Sigmoid colon (tissue), 7 donors: ENCODE data around the gene EIF2S1. TPM values are rescaled to one million over a fixed set of nuclear protein-coding genes. Genes with fewer than 3 reads are reported as not detected.
A peak's percentile ranks its signal among the peaks of the same experiment; 100 is the strongest.

ENCODE experiments used
- DNase-seq: peaks from one replicate; pipeline ENCODE4 v3.0.0-alpha.2; 2019
- H3K27ac ChIP-seq, 4 donors: fragments of 200-600 bp; sonication (generic); one replicate each; pipeline ENCODE4 v1.5.1; 2016 to 2019; ENCODE audit warnings: mild to moderate bottlenecking in 1 of 4
- H3K27me3 ChIP-seq, 3 donors: fragments of 200-600 bp; sonication (generic); one replicate each; pipeline ENCODE4 v1.5.1; 2019; ENCODE audit warnings: mild to moderate bottlenecking in 1 of 3
- H3K36me3 ChIP-seq, 4 donors: fragments of 200-600 bp; sonication (generic); one replicate each; pipeline ENCODE4 v1.5.1; 2016 to 2019
- H3K4me1 ChIP-seq, 4 donors: fragments of 200-600 bp; sonication (generic); one replicate each; pipeline ENCODE4 v1.5.1; 2017 to 2019
- H3K4me3 ChIP-seq, 4 donors: fragments of 200-600 bp; sonication (generic); one replicate each; pipeline ENCODE4 v1.5.1; 2017 to 2019; ENCODE audit warnings: mild to moderate bottlenecking in 2 of 4, moderate library complexity in 1 of 4
- H3K9me3 ChIP-seq, 4 donors: fragments of 200-600 bp in 3 of 4; sonication (generic) in 3 of 4; one replicate each; pipeline versions ENCODE4 v1.5.1 to v1.6.1; 2013 to 2019
- CTCF ChIP-seq, 4 experiments: fragments of 450-650 bp in 3 of 4; fragments of 200-600 bp in 1 of 4; IDR thresholded peaks; one replicate each; pipeline ENCODE4 v1.5.1; 2016 to 2019; ENCODE audit warnings: antibody characterized with exemption in 4 of 4, mild to moderate bottlenecking in 3 of 4, moderate library complexity in 2 of 4
- EP300 ChIP-seq, 4 donors: sonication (generic); formaldehyde crosslinking; IDR thresholded peaks; one replicate each; pipeline ENCODE4 v1.6.1; 2017; ENCODE audit warnings: antibody characterized with exemption in 4 of 4
- POLR2A ChIP-seq, 2 donors: fragments of 450-650 bp; IDR thresholded peaks; one replicate each; pipeline ENCODE4 v1.6.1; 2016; ENCODE audit warnings: antibody characterized with exemption in 2 of 2, mild to moderate bottlenecking in 2 of 2, moderate library complexity in 2 of 2
- POLR2AphosphoS5 ChIP-seq, 4 donors: sonication (generic); formaldehyde crosslinking; IDR thresholded peaks; one replicate each; pipeline ENCODE4 v1.6.1; 2017; ENCODE audit warnings: antibody characterized with exemption in 4 of 4
- WGBS, 2 donors: extraction: QIAGEN DNeasy Blood & Tissue Kit; methylation state at CpG; one replicate each; pipeline ENCODE4 v1.1.7; 2013; 5-methylcytosine and 5-hydroxymethylcytosine counted together
- intact Hi-C: fragments of 100-400 bp; cut with DNase I; formaldehyde crosslinking; loops from one replicate; pipeline ENCODE4 v1.15.1; 2023
- polyA plus RNA-seq, 3 donors: library from polyadenylated mRNA; stranded (reverse); fragments of 200-250 nt; gene quantifications; one replicate each; pipeline ENCODE4 v1.2.3, GENCODE V29; 2013
- total RNA-seq, 4 donors: library from RNA; depleted of rRNA; stranded (reverse); fragments of >200 nt; gene quantifications; one replicate each; pipeline ENCODE4 v1.1.0, GENCODE V29; 2016
- donor health status: healthy with polysubstance abuse.
- donor health status: Bipolar disorder and iron deficiency.
- donor health status: healthy.

The EIF2S1 gene
- total and polyA plus RNA-seq, 7 donors: 31.3 to 131 (median 104) TPM

- Histone ChIP-seq H3K4me1 (peaks cover 0 to 18% (median 0%) of the 10 kb centered on the region in 4 donors), H3K27me3 (peaks cover 0 to 4% (median 0%) of the 10 kb centered on the region in 3 donors), H3K4me3 (no peak overlapping the region), H3K36me3 (no peaks in the 10 kb centered on the region), H3K27ac (no peak overlapping the region), H3K9me3 (no peaks in the 10 kb centered on the region)
- peak; percentile 24 for DNase-seq
- WGBS, 2 donors: 84% methylated on average over 4 of the region's 4 CpGs
- intact Hi-C loops: loop anchor here (5.0 kb wide), 2 partner anchors 87 to 277 kb away; partner anchors contain the start of gene RDH12
- TF ChIP-seq CTCF (IDR thresholded peaks at IDR 0.05) (no peak), EP300 (IDR thresholded peaks at IDR 0.05) (no peak), POLR2A (IDR thresholded peaks at IDR 0.05) (no peak), POLR2AphosphoS5 (IDR thresholded peaks at IDR 0.05) (no peak)
These were observed 65.5 kb downstream of the EIF2S1 start for GRCh38 chr14:67425608-67426007.

DNA sequence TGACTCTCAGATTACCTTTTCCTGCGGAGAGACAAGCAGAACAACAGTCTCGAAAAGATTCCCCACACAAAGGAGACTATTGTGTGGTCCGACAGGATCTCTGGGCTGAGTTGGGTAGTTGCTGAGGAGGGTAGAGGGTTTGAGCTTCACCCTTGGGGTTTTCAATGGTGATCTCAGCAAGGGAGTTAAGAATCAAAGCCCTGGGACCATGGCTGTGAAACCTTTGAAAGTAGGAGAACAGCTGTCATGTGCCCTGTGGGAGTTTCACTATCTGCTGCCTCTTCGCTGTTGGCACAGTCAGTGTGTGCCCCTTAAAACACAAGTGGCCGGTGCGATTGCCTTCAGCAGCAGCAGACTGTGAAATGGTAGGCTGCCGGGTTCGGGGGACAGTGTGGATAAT is 66.0 kb downstream of the EIF2S1 start:
- Histone ChIP-seq H3K27me3 (peaks cover 0 to 4% (median 0%) of the 10 kb centered on the region in 3 donors), H3K36me3 (no peaks in the 10 kb centered on the region), H3K27ac (no peak overlapping the region), H3K4me1 (peaks cover 0 to 18% (median 0%) of the 10 kb centered on the region in 4 donors), H3K9me3 (no peaks in the 10 kb centered on the region), H3K4me3 (no peak overlapping the region)
- 90 to 91% methylated on average over 8 of the region's 8 CpGs for WGBS, 2 donors
- intact Hi-C loops: loop anchor here (5.0 kb wide), 2 partner anchors 86 to 276 kb away; partner anchors contain the start of gene RDH12
- TF ChIP-seq POLR2AphosphoS5 (IDR thresholded peaks at IDR 0.05): no peak
- no peak for TF ChIP-seq POLR2A (IDR thresholded peaks at IDR 0.05)
- TF ChIP-seq CTCF (IDR thresholded peaks at IDR 0.05): no peak
- peak; percentile 28 for DNase-seq

DNA sequence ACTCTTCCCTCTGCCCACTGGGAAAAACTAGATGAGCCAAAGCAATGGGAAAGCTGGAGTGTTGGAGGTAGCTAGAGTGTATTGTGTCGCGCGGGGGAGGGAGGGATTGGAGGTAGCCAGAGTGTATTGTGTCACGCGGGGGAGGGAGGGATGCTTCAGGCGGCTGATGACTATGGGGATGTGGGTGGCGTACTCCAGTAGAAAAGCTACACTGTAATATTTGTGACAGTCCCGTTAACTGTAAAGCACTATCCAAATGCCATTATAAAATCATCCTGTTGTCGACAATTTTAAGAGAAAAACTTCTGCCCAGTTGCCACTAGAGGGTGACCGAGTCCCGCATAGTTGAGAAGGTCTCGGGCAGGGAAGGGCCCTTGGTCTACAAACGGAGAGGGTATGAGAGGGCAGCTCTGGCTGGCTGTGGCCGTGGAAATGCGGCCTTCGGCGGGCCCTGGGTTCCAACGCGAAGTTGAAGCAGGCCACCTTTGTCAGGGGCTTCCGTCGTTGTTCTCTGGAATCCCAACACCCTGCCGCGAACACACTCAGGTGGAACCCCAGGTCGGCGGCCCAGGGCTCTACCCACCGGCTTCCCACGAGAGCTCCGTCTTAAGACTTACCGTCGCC is 67.0 kb downstream of the EIF2S1 start:
- Histone ChIP-seq H3K27ac (no peak overlapping the region), H3K4me1 (peaks cover 0 to 25% (median 8%) of the 10 kb centered on the region in 4 donors), H3K4me3 (no peak overlapping the region), H3K9me3 (no peaks in the 10 kb centered on the region), H3K27me3 (peaks cover 0 to 4% (median 0%) of the 10 kb centered on the region in 3 donors), H3K36me3 (no peaks in the 10 kb centered on the region)
- TF ChIP-seq EP300 (IDR thresholded peaks at IDR 0.05) (no peak), CTCF (IDR thresholded peaks at IDR 0.05) (peak; percentile 79 to 85 (median 83))
- intact Hi-C loops: loop anchor here (1.0 to 5.0 kb wide), 3 partner anchors 85 to 275 kb away; partner anchors contain the start of gene RDH12
- 36 to 41% methylated on average over 30 of the region's 30 CpGs for WGBS, 2 donors
- peak; percentile 86 for DNase-seq

DNA sequence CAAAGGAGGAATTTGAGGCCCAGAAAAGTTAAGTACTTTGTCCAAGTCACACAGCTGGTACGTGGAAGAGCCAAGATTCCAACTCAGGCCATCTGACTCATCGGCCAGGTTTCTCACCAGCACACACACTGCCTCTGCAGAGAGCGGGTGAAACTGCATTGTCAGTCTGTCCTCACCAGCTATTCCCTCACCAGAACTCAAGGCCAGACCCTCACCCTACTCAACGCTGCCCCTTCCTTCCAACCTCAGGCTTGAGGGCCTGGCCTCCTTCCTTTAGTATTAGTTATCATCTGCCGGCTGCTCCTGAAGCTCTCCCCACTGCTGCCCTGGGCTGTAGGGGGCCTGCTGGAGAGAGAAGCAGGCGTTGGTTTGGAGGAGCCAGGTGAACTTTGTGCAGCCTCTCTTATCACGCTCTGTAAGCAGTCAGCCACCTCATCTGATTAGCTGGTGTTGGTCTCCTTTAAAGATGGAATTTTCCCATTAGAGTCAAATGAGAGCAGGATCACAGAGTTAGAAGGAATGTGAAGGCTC is 68.4 kb downstream of the EIF2S1 start:
- H3K4me3 ChIP-seq: no peak overlapping the region
- intact Hi-C loops: loop anchor here (5.0 kb wide), 2 partner anchors 84 to 274 kb away; partner anchors contain the start of gene RDH12
- TF ChIP-seq EP300 (IDR thresholded peaks at IDR 0.05): no peak
- WGBS, 2 donors: 25 to 75% methylated on average over 7 of the region's 7 CpGs
- H3K9me3 ChIP-seq: no peaks in the 10 kb centered on the region
- peaks cover 0 to 4% (median 0%) of the 10 kb centered on the region in 3 donors for H3K27me3 ChIP-seq
- H3K27ac ChIP-seq: no peak overlapping the region
- DNase-seq: no peak
- H3K4me1 ChIP-seq: peaks cover 0 to 35% (median 16%) of the 10 kb centered on the region in 4 donors
- H3K36me3 ChIP-seq: no peaks in the 10 kb centered on the region

- Histone ChIP-seq H3K4me1 (peaks cover 0 to 35% (median 16%) of the 10 kb centered on the region in 4 donors), H3K4me3 (no peak overlapping the region), H3K9me3 (no peaks in the 10 kb centered on the region), H3K36me3 (no peaks in the 10 kb centered on the region), H3K27ac (no peak overlapping the region), H3K27me3 (peaks cover 0 to 4% (median 0%) of the 10 kb centered on the region in 3 donors)
- intact Hi-C loops: loop anchor here (5.0 kb wide), 2 partner anchors 83 to 273 kb away; partner anchors contain the start of gene RDH12
- WGBS, 2 donors: 86 to 87% methylated on average over 9 of the region's 9 CpGs
- TF ChIP-seq EP300 (IDR thresholded peaks at IDR 0.05) (no peak), POLR2AphosphoS5 (IDR thresholded peaks at IDR 0.05) (no peak), CTCF (IDR thresholded peaks at IDR 0.05) (no peak), POLR2A (IDR thresholded peaks at IDR 0.05) (no peak)
- DNase-seq: no peak
These were observed 69.5 kb downstream of the EIF2S1 start for GRCh38 chr14:67429510-67430205.
